ENCODE measurements around the gene SMAD5.

The SMAD5 gene

GRCh38 chr5:136192015-136192525, 59.4 kb downstream of the SMAD5 start:
- Histone ChIP-seq H3K27ac (no peak overlapping the region), H3K9ac (no peak overlapping the region), H3K79me2 (ENCODE audit: insufficient read depth, low read depth) (no peaks in the 10 kb centered on the region), H3K27me3 (ENCODE audit: insufficient read depth, low read depth) (no peaks in the 10 kb centered on the region), H3K4me1 (ENCODE audit: low read depth, poor library complexity, severe bottlenecking) (no peaks in the 10 kb centered on the region), H3K4me2 (no peak overlapping the region), H3K36me3 (ENCODE audit: insufficient read depth) (no peaks in the 10 kb centered on the region), H2AFZ (ENCODE audit: low read depth) (no peak overlapping the region), H3K4me3 (IDR thresholded peaks at IDR 0.05; ENCODE audit: insufficient read depth, low read depth, low read length) (no peak overlapping the region), H4K20me1 (ENCODE audit: insufficient read depth) (no peaks in the 10 kb centered on the region)
- TF ChIP-seq CTCF (conservative IDR thresholded peaks at IDR 0.05; ENCODE audit: low read depth, low read length) = no peak

- H3K4me2 ChIP-seq = no peak within 1 kb of the TSS
- no peak for TF ChIP-seq CTCF (conservative IDR thresholded peaks at IDR 0.05; ENCODE audit: low read depth, low read length)
- no peaks in the 10 kb centered on the region for H3K79me2 ChIP-seq (ENCODE audit: insufficient read depth, low read depth)
- H3K4me3 ChIP-seq (IDR thresholded peaks at IDR 0.05; ENCODE audit: insufficient read depth, low read depth, low read length) = no peak within 1 kb of the TSS
- H2AFZ ChIP-seq (ENCODE audit: low read depth) = no peak within 1 kb of the TSS
- no peaks in the 10 kb centered on the region for H3K36me3 ChIP-seq (ENCODE audit: insufficient read depth)
- H4K20me1 ChIP-seq (ENCODE audit: insufficient read depth) = no peaks in the 10 kb centered on the region
- H3K27me3 ChIP-seq (ENCODE audit: insufficient read depth, low read depth) = no peaks in the 10 kb centered on the region
- no peak within 1 kb of the TSS for H3K9ac ChIP-seq
- no peak within 1 kb of the TSS for H3K27ac ChIP-seq
- no peaks in the 10 kb centered on the region for H3K4me1 ChIP-seq (ENCODE audit: low read depth, poor library complexity, severe bottlenecking)
Observed at GRCh38 chr5:136192526-136193321, 60.1 kb downstream of the SMAD5 start, which contains the start of gene SMIM32. SMIM32 (minus strand) TSS chr5:136193162; CDS start chr5:136192524, 638 bp downstream.

- Histone ChIP-seq H3K4me2 (no peak overlapping the region), H3K9ac (no peak overlapping the region)
Observed at GRCh38 chr5:136193322-136193935, 60.8 kb downstream of the SMAD5 start.

GRCh38 chr5:136194576-136194975, 61.9 kb downstream of the SMAD5 start:
- no peaks in the 10 kb centered on the region for H3K36me3 ChIP-seq (ENCODE audit: insufficient read depth)
- no peaks in the 10 kb centered on the region for H3K27me3 ChIP-seq (ENCODE audit: insufficient read depth, low read depth)

More at GRCh38 chr5:136193322-136193935, 60.8 kb downstream of the SMAD5 start:
- no peaks in the 10 kb centered on the region for H3K79me2 ChIP-seq (ENCODE audit: insufficient read depth, low read depth)
- no peaks in the 10 kb centered on the region for H3K4me1 ChIP-seq (ENCODE audit: low read depth, poor library complexity, severe bottlenecking)
- no peak for TF ChIP-seq CTCF (conservative IDR thresholded peaks at IDR 0.05; ENCODE audit: low read depth, low read length)
- H4K20me1 ChIP-seq (ENCODE audit: insufficient read depth) = no peaks in the 10 kb centered on the region
- H3K27me3 ChIP-seq (ENCODE audit: insufficient read depth, low read depth) = no peaks in the 10 kb centered on the region
- H3K36me3 ChIP-seq (ENCODE audit: insufficient read depth) = no peaks in the 10 kb centered on the region
- H3K4me3 ChIP-seq (IDR thresholded peaks at IDR 0.05; ENCODE audit: insufficient read depth, low read depth, low read length) = no peak overlapping the region
- H3K27ac ChIP-seq = no peak overlapping the region
- no peak overlapping the region for H2AFZ ChIP-seq (ENCODE audit: low read depth)

More at GRCh38 chr5:136194576-136194975, 61.9 kb downstream of the SMAD5 start:
- Histone ChIP-seq H3K4me1 (ENCODE audit: low read depth, poor library complexity, severe bottlenecking) (no peaks in the 10 kb centered on the region), H3K4me2 (no peak overlapping the region), H3K9ac (no peak overlapping the region), H2AFZ (ENCODE audit: low read depth) (no peak overlapping the region), H3K79me2 (ENCODE audit: insufficient read depth, low read depth) (no peaks in the 10 kb centered on the region), H3K27ac (no peak overlapping the region), H4K20me1 (ENCODE audit: insufficient read depth) (no peaks in the 10 kb centered on the region), H3K4me3 (IDR thresholded peaks at IDR 0.05; ENCODE audit: insufficient read depth, low read depth, low read length) (no peak overlapping the region)
- TF ChIP-seq CTCF (conservative IDR thresholded peaks at IDR 0.05; ENCODE audit: low read depth, low read length) = no peak

All from KMS-11 (cell line).